ENCODE measurements around the gene AMPD3.

GRCh38 chr11:10447445-10447844 is 7.6 kb upstream of the AMPD3 start:
- no peak for TF ChIP-seq CTCF (IDR thresholded peaks at IDR 0.05 in 8 of 11, conservative IDR thresholded peaks at IDR 0.05 in 3 of 11)
- TF ChIP-seq POLR2A (IDR thresholded peaks at IDR 0.05): no peak
- TF ChIP-seq POLR2AphosphoS5 (IDR thresholded peaks at IDR 0.05): no peak
